ENCODE results near the gene FXYD1.
A peak's percentile ranks its signal among the peaks of the same experiment; 100 is the strongest.
"Not testable (repeated sequence)": the region's sequence is repeated elsewhere in the genome, so short reads cannot be mapped to it uniquely, and the experiment has no call there.

FXYD1 gene

DNA sequence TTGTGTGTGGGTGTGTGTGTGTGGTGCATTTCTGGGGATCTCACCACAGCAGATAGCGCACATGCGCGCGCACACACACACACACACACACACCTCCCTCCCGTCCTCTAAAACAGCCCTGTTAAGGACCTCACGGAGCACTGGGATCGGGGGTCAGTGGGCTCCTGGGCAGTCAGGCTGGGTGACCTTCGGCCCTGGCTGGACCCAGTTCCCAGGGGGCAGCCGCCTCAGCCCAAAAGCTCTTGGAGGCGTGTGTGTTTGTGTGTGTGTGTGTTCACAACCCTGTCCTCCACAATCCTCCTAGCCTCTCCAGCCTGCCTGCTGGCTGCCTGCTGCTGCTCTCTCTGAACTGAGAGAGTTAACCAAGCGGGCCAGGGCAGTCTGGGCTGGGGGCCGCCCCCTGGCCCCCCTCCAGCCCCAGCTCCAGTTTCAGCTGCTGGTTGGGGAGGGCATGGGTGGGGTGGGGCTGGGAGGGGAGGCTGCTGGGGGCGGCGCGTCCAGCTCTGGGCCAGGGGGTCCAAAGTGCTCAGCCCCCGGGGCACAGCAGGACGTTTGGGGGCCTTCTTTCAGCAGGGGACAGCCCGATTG is at the start of gene FXYD1:
Gene FXYD1 (plus strand): TSS at position 520 of the 588 bp plus-strand sequence. CDS start 1,256 bp downstream, outside the sequence.
- DNase-seq = no peak

GRCh38 chr19:35089554-35089953 is 49.1 kb upstream of the FXYD1 start:
- DNase-seq = no peak

DNA sequence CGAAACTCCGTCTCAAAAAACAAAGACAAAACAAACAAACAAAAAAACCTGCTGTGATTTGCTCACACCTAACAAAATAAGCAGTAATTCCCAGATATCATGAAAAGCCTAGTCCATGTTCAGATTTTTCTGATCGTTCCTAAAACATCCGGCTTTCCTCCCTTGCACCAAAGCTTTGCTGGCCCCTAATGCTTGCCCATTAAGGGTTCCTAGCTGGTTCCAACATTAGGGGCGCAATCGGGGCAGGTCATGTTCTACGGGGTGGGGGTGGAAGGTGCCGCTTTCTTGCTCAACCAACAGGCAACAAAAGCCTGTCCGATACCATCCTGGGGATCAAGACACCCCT is 48.5 kb upstream of the FXYD1 start:
- no peak for DNase-seq

DNA sequence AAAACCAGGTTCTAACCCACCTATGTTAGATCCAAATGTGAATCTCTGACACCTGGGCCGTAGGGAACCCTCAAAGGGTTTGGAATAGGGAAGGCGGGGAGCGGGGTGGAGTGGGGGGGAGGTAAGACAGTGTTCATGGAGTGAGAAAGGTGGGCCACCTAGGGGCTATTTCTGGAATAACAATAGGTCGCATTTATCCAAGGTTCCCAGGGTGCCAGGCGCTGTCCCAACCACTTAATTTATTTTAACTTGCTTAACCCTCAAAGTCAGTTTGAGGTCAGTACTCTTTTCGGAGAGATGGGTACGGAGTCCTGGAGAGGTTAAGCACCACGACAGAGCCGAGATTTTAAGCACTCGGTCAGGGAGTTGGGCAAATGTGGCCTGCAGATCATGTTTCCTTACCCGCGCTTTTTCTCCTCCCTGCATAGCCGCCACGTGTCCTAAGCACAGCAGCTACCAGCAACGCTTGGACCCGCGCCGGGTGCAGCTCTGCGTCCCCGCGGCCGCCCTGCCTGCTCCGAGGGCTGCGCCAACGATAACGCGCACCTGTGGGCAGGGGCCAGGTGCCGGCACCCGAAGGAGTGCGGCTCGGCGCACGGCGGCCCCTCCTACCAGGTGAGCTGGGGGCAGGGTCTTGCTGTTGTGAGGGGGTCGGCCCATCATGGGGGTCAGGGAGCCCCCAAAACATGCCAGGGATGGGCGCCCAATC is 48.0 kb upstream of the FXYD1 start:
- DNase-seq = peak; percentile 82

- no peak for DNase-seq
Measured at GRCh38 chr19:35093430-35093829, 45.2 kb upstream of the FXYD1 start.

- no peak for DNase-seq
Measured at GRCh38 chr19:35093941-35094647, 44.5 kb upstream of the FXYD1 start.

GRCh38 chr19:35094656-35095055 is 44.0 kb upstream of the FXYD1 start:
- no peak for DNase-seq

DNA sequence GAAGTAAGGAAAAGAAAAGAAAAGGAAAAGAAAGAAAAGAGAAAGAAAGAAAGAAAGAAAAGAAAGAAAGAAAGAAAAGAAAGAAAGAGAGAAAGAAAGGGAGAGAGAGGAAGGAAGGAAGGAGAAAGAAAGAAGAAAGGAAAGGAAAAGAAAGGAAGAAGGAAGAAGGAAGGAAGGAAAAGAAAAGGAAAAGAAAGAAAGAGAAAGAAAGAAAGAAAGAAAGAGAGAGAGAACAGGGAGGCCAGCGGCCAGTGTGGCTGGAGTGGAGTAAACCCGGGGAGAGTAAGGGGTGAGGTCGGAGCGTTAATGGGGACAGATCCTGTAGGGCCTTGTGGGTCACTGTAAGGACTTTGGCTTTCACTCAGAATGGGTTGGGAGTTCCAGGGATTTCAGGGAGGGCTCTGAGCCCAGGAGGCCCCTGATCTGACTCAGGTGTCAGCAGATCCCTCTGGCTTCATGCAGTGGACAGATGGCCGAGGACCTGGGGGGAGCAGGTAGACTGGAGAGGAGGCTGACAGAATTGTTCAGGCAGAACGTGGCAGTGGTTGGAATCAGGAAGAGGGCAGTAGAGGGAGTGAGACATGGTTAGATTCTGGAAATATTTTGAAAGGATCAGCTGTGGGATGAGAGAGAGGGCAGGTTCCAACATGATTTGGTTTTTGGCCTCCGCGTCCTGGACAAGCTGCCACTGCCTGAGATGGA is 42.8 kb upstream of the FXYD1 start:
- no peak for DNase-seq

GRCh38 chr19:35098413-35099049 is 40.1 kb upstream of the FXYD1 start:
- DNase-seq = peak; percentile 6

DNA sequence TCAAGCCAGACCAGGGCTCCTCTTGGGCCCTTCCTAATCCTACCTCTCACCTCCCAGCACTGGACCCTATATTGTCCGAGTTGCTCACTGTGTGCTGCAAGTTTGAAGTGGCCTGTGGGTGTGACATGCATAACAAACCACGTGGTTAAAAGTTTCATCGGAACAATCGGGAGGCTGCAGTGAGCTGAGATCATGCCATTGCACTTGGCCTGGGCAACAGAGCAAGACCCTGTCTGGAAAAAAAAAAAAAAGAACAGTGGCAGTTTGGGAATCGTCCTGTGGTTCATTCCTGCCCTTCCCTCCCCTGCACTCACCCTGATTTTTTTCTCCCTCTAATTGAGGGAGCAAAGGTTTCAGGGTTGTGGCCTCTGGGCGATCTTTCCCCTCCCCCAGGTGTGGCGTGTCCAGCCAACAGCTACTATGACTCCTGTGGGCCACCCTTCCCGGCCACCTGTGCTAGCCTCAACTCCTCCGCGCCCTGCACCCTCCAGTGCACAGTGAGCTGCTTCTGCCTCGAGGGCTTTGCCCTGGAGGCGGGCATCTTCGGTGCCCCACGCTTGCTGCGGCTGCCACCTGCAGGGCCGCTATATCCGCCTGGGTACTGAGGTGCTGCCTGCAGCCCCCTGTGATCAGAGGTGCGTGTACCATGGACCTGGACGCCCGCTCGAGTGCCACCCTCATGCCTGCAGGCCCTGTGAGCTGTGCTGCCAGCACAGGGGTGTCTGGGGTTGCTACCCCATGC is 39.3 kb upstream of the FXYD1 start:
- no peak for DNase-seq

DNA sequence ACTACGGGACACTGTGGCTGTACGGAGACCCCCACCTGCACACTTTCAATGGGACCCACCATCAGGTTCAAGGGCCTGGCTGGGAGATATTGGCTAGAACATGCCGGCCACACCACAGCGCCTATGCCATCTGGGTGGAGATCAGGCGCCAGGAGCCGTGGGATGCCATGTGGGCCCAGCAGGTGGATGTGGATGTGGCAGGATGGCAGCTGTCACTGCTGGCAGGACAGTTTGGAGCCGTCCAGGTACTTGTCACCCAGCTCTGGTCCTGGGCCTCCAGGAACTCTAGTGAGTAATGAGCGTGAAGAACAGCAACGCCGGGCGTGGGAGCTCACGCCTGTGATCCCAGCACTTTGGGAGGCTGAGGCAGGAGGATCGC is 38.7 kb upstream of the FXYD1 start:
- DNase-seq = no peak

DNA sequence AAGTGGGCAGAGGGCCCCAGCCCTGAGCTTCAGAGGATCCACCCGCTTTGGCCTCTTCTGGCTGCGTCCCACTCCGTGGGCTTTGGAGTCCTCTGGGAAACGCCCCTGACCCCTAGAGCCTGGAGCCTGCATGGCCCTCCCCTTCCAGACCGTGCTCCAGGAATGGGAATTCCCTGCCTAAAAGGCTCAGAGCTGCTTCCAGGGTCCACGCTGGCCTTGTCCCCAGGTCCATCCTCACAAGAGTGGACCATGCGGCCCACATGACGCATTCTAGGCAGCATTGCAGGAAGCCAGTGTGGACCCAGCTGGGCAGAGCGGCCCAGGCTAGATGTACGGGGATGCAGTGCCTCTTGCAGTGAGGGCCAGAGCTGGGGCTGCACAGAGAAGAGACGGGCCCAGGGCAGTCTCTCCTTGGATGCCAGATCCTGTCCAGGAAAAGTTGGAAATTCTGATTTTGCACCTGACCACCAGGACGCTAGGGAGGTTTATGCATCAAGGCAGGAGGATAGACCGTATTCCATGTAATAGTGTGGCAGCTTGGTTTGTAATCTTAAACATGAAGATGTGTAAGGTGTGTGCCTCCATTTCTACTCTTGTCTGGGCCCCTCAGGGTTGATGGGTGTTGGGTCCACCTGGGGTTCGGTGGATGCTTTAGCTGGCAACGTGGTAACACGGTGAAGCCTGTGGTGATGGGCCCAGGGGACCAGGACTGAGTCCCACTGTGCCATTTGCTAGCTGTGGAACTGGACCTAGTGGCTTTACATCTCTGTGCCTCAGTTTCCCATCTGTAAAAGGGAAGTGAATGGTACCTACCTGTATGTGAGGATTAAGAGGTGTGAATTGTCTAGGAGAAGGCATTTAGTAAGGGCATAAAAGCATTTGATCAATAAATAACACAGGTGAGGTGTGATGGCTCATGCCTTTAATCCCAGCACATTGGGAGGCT is 37.8 kb upstream of the FXYD1 start:
- DNase-seq = no peak

GRCh38 chr19:35101949-35102348 is 36.7 kb upstream of the FXYD1 start:
- DNase-seq = not testable (repeated sequence)

GRCh38 chr19:35103614-35104013 is 35.0 kb upstream of the FXYD1 start:
- not testable (repeated sequence) for DNase-seq

GRCh38 chr19:35104361-35104760 is 34.3 kb upstream of the FXYD1 start:
- DNase-seq = no peak

- no peak for DNase-seq
Measured at GRCh38 chr19:35105047-35105410, 33.6 kb upstream of the FXYD1 start.

GRCh38 chr19:35105411-35106290 is 33.0 kb upstream of the FXYD1 start:
- DNase-seq = no peak

DNA sequence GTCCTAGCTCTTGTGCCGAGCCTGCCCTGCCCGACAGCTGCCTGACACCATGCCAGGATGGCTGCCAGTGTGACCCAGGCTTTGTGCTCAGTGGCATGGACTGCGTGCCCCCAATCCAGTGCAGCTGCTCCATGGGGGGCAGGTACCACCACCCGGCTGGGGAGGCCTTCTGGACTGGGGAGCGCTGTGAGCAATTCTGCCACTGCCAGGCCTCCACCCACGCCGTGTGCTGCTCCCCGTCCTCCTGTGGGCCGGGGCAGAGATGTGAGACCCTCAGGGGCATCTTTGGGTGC is 32.4 kb upstream of the FXYD1 start:
- no peak for DNase-seq

DNA sequence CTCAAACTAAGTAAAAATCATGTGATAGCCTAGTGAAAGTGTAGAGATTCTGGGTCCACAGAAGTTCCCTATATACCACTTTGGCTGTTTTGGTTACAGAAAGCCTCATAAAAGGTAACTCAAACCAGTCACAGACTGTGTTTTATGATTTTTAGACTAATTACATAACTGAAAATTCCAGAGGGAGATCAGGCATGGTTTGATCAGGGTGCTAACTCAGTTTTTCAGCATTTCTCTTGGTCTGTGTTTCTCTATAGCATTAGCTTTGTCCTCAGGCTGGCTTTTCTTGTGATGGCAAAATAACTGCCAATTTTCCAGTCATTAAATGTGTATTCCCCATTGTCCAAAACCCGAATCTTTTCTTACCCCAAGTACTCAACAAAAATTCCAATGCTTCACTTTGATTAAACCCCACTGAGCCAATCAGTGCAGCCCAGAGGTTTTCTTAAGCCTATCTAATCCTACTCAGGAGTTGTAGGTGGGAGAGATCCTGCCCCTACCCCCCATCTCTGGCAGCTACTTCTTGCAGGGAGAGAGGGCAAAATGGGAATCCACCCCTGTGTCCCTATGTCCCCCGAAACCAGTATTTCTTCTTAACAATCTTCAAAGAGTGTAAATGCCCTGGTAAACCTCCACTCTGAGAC is 31.6 kb upstream of the FXYD1 start:
- DNase-seq = no peak

DNA sequence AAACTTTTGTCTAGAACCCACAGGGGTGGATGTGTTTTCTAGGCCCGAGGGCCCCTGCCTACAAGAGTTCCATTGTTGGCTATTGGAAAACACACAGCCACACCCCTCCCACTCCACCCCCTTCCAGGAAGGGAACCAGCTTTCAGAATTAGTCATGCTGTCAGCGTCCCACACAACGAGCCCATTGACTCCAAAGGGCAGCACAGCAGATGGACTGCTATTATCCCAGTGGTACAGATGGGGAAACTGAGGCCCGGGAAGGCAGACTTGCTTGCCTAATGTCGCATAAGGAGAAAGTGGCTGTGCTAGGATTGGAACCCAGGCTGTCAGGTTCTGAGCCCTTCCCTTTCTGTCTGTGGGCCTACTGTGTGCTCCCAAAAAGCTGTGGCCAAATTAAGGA is 31.1 kb upstream of the FXYD1 start:
- no peak for DNase-seq
